B cell (primary cell): Measurements from ENCODE around the gene COMMD4. TPM values are rescaled to one million over a fixed set of nuclear protein-coding genes. Genes with fewer than 3 reads are reported as not detected.

Experiments
- ATAC-seq: fragments of 200-7000 bp; cut with Tn5 transposase; one replicate; pipeline ENCODE4 v1.10.0; 2021; ENCODE audit warnings: low read depth, mild to moderate bottlenecking, moderate number of reproducible peaks, moderate library complexity
- CTCF ChIA-PET: fragments of 350-600 bp; sonication (Branson Sonifier 250); formaldehyde crosslinking; loops from one replicate; lab custom pipeline; 2021; ENCODE audit warnings: antibody characterized with exemption, inconsistent platforms; lab: Charles Lee
- POLR2A ChIA-PET: fragments of 350-600 bp; sonication (Branson Sonifier 250); formaldehyde crosslinking; loops from one replicate; lab custom pipeline; 2021; ENCODE audit warnings: antibody characterized with exemption; lab: Charles Lee
- DNase-seq: peaks from one replicate; pipeline ENCODE4 v3.0.0; 2013
- H2AFZ ChIP-seq: 2 replicates; pipeline ENCODE4 v1.6.1; 2012; ENCODE audit warnings: mild to moderate bottlenecking, low read depth, low read length; ENCODE audit not compliant: insufficient read depth, poor library complexity, severe bottlenecking
- H3K27ac ChIP-seq, 2 donors: 1 replicate in 1 of 2; 2 replicates in 1 of 2; pipeline ENCODE4 v1.5.1; 2012 to 2013; ENCODE audit warnings: low read length in 2 of 2, mild to moderate bottlenecking in 2 of 2, moderate library complexity in 1 of 2
- H3K27me3 ChIP-seq, 4 experiments: fragments of 200-600 bp in 1 of 4; sonication (generic) in 1 of 4; replicated peaks in 1 of 4; 1 replicate in 2 of 4; 2 replicates in 2 of 4; pipeline versions ENCODE4 v1.6.1 to v1.7.0; 2013 to 2016; ENCODE audit warnings: low read length in 3 of 4, mild to moderate bottlenecking in 2 of 4, mixed read lengths in 1 of 4, moderate library complexity in 1 of 4; ENCODE audit not compliant: insufficient read depth in 4 of 4, control insufficient read depth in 3 of 4; ENCODE audit errors: control extremely low read depth in 1 of 4
- H3K36me3 ChIP-seq, 2 experiments: replicated peaks in 1 of 2; 1 replicate in 1 of 2; 2 replicates in 1 of 2; pipeline versions ENCODE4 v1.6.1 to v1.7.1; 2013; ENCODE audit warnings: low read length in 1 of 2; ENCODE audit not compliant: insufficient read depth in 2 of 2, control insufficient read depth in 1 of 2; ENCODE audit errors: control extremely low read depth in 1 of 2, extremely low read depth in 1 of 2
- H3K4me1 ChIP-seq, 2 donors: fragments of 200-600 bp in 1 of 2; sonication (generic) in 1 of 2; 1 replicate in 1 of 2; 2 replicates in 1 of 2; pipeline versions ENCODE4 v1.5.1 to v1.6.1; 2013 to 2017; ENCODE audit warnings: low read length in 2 of 2; ENCODE audit not compliant: control insufficient read depth in 2 of 2, insufficient read depth in 2 of 2
- H3K4me2 ChIP-seq: replicated peaks from 2 replicates; pipeline ENCODE3; 2012; ENCODE audit warnings: mild to moderate bottlenecking, low read depth, low read length; ENCODE audit not compliant: poor library complexity, severe bottlenecking
- H3K4me3 ChIP-seq, 5 experiments: fragments of 200-600 bp in 1 of 5; sonication (generic) in 1 of 5; 1 replicate in 3 of 5; 2 replicates in 2 of 5; pipeline versions ENCODE4 v1.5.1 to v1.7.0; 2011 to 2016; ENCODE audit warnings: low read length in 4 of 5, mild to moderate bottlenecking in 4 of 5, low read depth in 2 of 5, control low read depth in 1 of 5, moderate library complexity in 1 of 5; ENCODE audit not compliant: insufficient read depth in 1 of 5; ENCODE audit errors: control extremely low read depth in 1 of 5, extremely low read depth in 1 of 5
- H3K79me2 ChIP-seq: fragments of 200-600 bp; sonication (generic); one replicate; pipeline ENCODE4 v1.6.0; 2016; ENCODE audit warnings: low read length; ENCODE audit not compliant: control insufficient read depth, insufficient read depth
- H3K9ac ChIP-seq: fragments of 200-600 bp; sonication (generic); 2 replicates; pipeline ENCODE4 v1.6.1; 2017; ENCODE audit warnings: mild to moderate bottlenecking, low read length, moderate library complexity
- H3K9me3 ChIP-seq, 3 donors: one replicate each; pipeline versions ENCODE4 v1.6.1 to v1.7.1; 2013; ENCODE audit warnings: low read length in 2 of 3; ENCODE audit not compliant: control insufficient read depth in 2 of 3, insufficient read depth in 1 of 3; ENCODE audit errors: control extremely low read depth in 1 of 3
- H4K20me1 ChIP-seq: 2 replicates; pipeline ENCODE4 v1.6.0; 2012; ENCODE audit warnings: mild to moderate bottlenecking, low read length; ENCODE audit not compliant: insufficient read depth, control insufficient read depth, poor library complexity, severe bottlenecking
- H3K27ac Mint-ChIP-seq: one replicate; pipeline ENCODE4 v1.8.0; 2021; ENCODE audit warnings: mixed read lengths
- H3K27me3 Mint-ChIP-seq: one replicate; pipeline ENCODE4 v1.8.0; 2021; ENCODE audit warnings: mixed read lengths
- H3K4me1 Mint-ChIP-seq: one replicate; pipeline ENCODE4 v1.8.0; 2021; ENCODE audit warnings: mixed read lengths
- H3K4me3 Mint-ChIP-seq: one replicate; pipeline ENCODE4 v1.8.0; 2021; ENCODE audit warnings: mixed read lengths
- H3K9me3 Mint-ChIP-seq: one replicate; pipeline ENCODE4 v1.8.0; 2022; ENCODE audit warnings: mixed read lengths; ENCODE audit not compliant: insufficient read depth
- EZH2 ChIP-seq: IDR thresholded peaks from 2 replicates; pipeline ENCODE4 v1.6.1; 2012; ENCODE audit warnings: borderline replicate concordance, low read depth, mild to moderate bottlenecking, moderate library complexity, low read length; ENCODE audit not compliant: insufficient read depth, poor library complexity, severe bottlenecking
- WGBS: methylation state at CpG from one replicate; pipeline ENCODE4 v1.1.5; 2013; ENCODE audit warnings: missing lambda C conversion rate; ENCODE audit not compliant: insufficient coverage; 5-methylcytosine and 5-hydroxymethylcytosine counted together
- intact Hi-C: fragments of 100-400 bp; cut with micrococcal nuclease; formaldehyde crosslinking; loops from one replicate; pipeline ENCODE4 v1.10.0; 2022
- polyA plus RNA-seq: library from polyadenylated mRNA; depleted of rRNA; stranded (reverse); fragments of >200 nt; gene quantifications from 2 replicates; pipeline ENCODE4 v1.2.3, GENCODE V29; 2012
- total RNA-seq, 2 donors: library from RNA; stranded (reverse); fragments of 120-200 nt in 1 of 2; gene quantifications; 1 replicate in 1 of 2; 2 replicates in 1 of 2; pipeline versions ENCODE4 v1.2.3 to v1.2.4, GENCODE V29; 2013 to 2022
- TF ChIP-seq, protein P1 (sequence below): fragments of 200-600 bp; IDR thresholded peaks from one replicate; pipeline ENCODE4 v1.8.0; 2022; ENCODE audit warnings: antibody characterized with exemption, mild to moderate bottlenecking

The COMMD4 gene
- total and polyA plus RNA-seq, 2 donors (not counting 1 experiment from before 2014, with no cell fraction given): 57.9 to 63.5 TPM

DNA sequence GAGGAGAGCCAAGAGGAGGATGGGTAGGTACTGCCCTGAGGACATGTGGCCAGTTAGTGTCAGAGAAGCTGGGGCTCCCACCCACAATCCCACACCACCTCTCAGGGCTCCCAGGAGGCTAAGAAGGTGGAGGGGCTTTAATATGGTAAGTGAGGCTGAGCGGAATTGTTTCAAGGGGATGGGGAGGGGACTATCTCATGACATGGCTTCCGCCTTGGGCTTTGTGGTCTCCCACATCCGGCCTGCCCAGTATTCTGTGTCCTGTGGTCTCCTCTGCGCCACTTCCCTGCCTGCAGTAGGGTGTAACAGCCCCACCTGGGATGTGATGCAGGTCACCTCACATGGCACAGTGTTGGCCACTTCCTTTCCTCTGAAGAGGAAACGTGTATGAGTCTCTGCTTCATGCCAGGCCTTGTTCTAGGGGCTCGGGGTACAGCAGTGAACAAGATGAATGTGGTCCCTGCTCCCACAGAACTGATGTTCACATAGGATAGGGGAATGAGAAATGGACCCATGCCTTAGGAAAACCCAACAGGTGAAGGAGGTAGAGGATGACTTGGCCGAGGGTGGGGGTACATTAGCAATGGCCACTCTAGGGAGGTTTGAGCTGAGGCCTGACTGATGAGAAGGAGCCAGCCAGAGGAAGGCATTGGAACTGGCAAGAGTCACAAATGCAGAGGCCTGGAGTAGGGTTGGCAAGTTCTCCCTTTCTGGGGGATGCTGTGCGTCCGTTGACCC lies 14.2 kb downstream of the COMMD4 start:
- ATAC-seq (peak; percentile 60), DNase-seq (peak; percentile 97)
- no peaks in the 10 kb centered on the region for H3K27me3 Mint-ChIP-seq
- Histone ChIP-seq H3K79me2 (no peaks in the 10 kb centered on the region), H4K20me1 (no peaks in the 10 kb centered on the region), H3K4me1 (peaks cover 31 to 47% of the 10 kb centered on the region in 2 donors), H3K9me3 (peaks cover 0 to 53% (median 27%) of the 10 kb centered on the region in 3 donors), H3K36me3 (peaks cover 0 to 15% of the 10 kb centered on the region in 2 experiments), H3K4me3 (no peak overlapping the region), H3K27me3 (no peaks in the 10 kb centered on the region), H3K4me2 (peak overlapping the region; percentile 95), H3K9ac (peak overlapping the region; percentile 42), H3K27ac (peak overlapping the region; percentile 84 to 92), H2AFZ (no peak overlapping the region)
- H3K4me3 Mint-ChIP-seq: peak overlapping the region; percentile 80
- TF ChIP-seq, protein P1, sequence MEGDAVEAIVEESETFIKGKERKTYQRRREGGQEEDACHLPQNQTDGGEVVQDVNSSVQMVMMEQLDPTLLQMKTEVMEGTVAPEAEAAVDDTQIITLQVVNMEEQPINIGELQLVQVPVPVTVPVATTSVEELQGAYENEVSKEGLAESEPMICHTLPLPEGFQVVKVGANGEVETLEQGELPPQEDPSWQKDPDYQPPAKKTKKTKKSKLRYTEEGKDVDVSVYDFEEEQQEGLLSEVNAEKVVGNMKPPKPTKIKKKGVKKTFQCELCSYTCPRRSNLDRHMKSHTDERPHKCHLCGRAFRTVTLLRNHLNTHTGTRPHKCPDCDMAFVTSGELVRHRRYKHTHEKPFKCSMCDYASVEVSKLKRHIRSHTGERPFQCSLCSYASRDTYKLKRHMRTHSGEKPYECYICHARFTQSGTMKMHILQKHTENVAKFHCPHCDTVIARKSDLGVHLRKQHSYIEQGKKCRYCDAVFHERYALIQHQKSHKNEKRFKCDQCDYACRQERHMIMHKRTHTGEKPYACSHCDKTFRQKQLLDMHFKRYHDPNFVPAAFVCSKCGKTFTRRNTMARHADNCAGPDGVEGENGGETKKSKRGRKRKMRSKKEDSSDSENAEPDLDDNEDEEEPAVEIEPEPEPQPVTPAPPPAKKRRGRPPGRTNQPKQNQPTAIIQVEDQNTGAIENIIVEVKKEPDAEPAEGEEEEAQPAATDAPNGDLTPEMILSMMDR: no peak
- TF ChIP-seq EZH2: no peak
- intact Hi-C loops: loop anchor here (1.0 to 5.0 kb wide), 3 partner anchors 18 to 563 kb away; partner anchors contain the start of gene MAN2C1
- ChIA-PET POLR2A (interaction anchor here (1.1 to 2.0 kb wide), 2 partner anchors 18 to 101 kb away, joined by 3 to 4 read pairs; partner anchors contain the start of genes MAN2C1 and SIN3A), CTCF (interaction anchor here (7.0 kb wide), 1 partner anchor 17 kb away, joined by 52 read pairs; the partner anchor contains the start of gene MAN2C1)
- H3K27ac Mint-ChIP-seq: peak overlapping the region; percentile 98
- peaks cover 42% of the 10 kb centered on the region for H3K4me1 Mint-ChIP-seq
- 31% methylated on average over 8 of the region's 9 CpGs for WGBS
- peaks cover 8% of the 10 kb centered on the region for H3K9me3 Mint-ChIP-seq
